CD4-positive, alpha-beta T cell treated with Interleukin-6 at 100 ng/mL for 8 hours (primary cell): ENCODE results near the gene ANKRD33.

ENCODE experiments used
- DNase-seq: peaks from one replicate; pipeline ENCODE4 v3.0.0-alpha.2; 2020; ENCODE audit warnings: mixed read lengths, low spot score

The ANKRD33 gene

GRCh38 chr12:51901881-51902280 lies 14.0 kb downstream of the ANKRD33 start:
- DNase-seq: no peak

- DNase-seq: no peak
These were observed 17.1 kb downstream of the ANKRD33 start for GRCh38 chr12:51904951-51905470.

GRCh38 chr12:51905471-51906429 lies 17.8 kb downstream of the ANKRD33 start:
- no peak for DNase-seq

- no peak for DNase-seq
These were observed 18.7 kb downstream of the ANKRD33 start for GRCh38 chr12:51906430-51907082.

GRCh38 chr12:51907083-51907855 lies 19.4 kb downstream of the ANKRD33 start, which contains the start of gene ACVRL1:
Gene ACVRL1 (plus strand): TSS chr12:51907504. CDS start chr12:51912475, 4,971 bp downstream.
- DNase-seq: no peak

GRCh38 chr12:51907856-51908425 lies 20.0 kb downstream of the ANKRD33 start:
- no peak for DNase-seq

- DNase-seq: no peak
These were observed 21.1 kb downstream of the ANKRD33 start for GRCh38 chr12:51908876-51909592.

GRCh38 chr12:51910168-51910567 lies 22.3 kb downstream of the ANKRD33 start:
- no peak for DNase-seq

- no peak for DNase-seq
These were observed 22.8 kb downstream of the ANKRD33 start for GRCh38 chr12:51910691-51911090.

GRCh38 chr12:51911307-51911706 lies 23.4 kb downstream of the ANKRD33 start:
- no peak for DNase-seq

GRCh38 chr12:51911788-51912711 lies 24.1 kb downstream of the ANKRD33 start:
- no peak for DNase-seq

GRCh38 chr12:51913071-51914033 lies 25.4 kb downstream of the ANKRD33 start:
- DNase-seq: no peak

- no peak for DNase-seq
These were observed 26.4 kb downstream of the ANKRD33 start for GRCh38 chr12:51914034-51914923.

- DNase-seq: no peak
These were observed 27.2 kb downstream of the ANKRD33 start for GRCh38 chr12:51915003-51915625.

- DNase-seq: no peak
These were observed 28.0 kb downstream of the ANKRD33 start for GRCh38 chr12:51915951-51916350.

- DNase-seq: no peak
These were observed 29.2 kb downstream of the ANKRD33 start for GRCh38 chr12:51917041-51917590.
